ENCODE data around the gene ZFR2.

The ZFR2 gene

DNA sequence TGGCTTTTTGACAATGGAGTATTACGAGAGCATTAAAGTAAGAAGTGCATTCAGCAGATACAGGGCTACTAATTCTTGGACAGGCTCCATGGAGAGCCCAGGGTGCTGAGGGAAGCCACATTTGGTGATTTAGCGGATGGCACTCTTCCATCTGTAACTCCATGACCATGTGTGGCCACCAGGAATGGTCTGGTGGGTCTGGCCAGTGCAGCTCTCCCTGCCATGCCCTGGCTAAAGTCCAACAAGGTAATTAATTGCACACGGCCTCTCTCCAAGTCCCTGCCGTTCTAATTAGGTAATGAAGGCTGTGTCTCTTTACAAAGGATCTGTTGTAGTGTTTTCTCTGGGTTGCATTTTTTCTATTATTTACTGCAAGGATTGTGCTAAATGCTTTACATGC, 4.3 kb upstream of the ZFR2 start:
- no peak for DNase-seq (ENCODE audit: low spot score)

- no peak for DNase-seq (ENCODE audit: low spot score)
These were observed 668 bp downstream of the ZFR2 start for GRCh38 chr19:3867971-3868769.

- no peak for DNase-seq (ENCODE audit: low spot score)
These were observed 1.8 kb downstream of the ZFR2 start for GRCh38 chr19:3866910-3867638.

- no peak for DNase-seq (ENCODE audit: low spot score)
These were observed 5.2 kb downstream of the ZFR2 start for GRCh38 chr19:3863648-3864047.

- no peak for DNase-seq (ENCODE audit: low spot score)
These were observed 5.9 kb downstream of the ZFR2 start for GRCh38 chr19:3862826-3863500.

GRCh38 chr19:3860499-3860898, 8.3 kb downstream of the ZFR2 start:
- DNase-seq (ENCODE audit: low spot score) = no peak

DNA sequence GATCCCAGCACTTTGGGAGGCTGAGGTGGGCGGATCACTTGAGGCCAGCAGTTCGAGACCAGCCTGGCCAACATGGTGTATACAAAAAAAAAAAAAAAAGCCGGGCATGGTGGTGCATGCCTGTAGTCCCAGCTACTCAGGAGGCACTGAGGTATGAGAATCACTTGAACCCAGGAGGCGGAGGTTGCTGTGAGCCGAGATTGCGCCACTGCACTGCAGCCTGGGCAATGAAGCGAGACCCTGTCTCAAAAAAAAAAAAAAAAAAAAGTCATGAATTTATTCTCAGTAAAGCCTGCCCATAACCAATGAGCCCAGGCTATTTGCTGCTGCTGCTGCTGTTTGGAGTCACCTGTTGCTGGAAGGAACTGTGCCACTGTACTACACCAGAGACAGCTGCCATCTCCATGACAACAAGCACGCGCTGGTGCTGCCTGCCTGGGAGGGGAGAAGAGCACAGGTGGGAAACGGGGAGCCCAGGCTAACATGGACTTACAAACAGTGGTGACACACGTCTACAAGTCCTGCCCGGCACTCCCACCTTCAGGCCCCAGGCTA, 11.3 kb downstream of the ZFR2 start:
- DNase-seq (ENCODE audit: low spot score) = no peak

DNA sequence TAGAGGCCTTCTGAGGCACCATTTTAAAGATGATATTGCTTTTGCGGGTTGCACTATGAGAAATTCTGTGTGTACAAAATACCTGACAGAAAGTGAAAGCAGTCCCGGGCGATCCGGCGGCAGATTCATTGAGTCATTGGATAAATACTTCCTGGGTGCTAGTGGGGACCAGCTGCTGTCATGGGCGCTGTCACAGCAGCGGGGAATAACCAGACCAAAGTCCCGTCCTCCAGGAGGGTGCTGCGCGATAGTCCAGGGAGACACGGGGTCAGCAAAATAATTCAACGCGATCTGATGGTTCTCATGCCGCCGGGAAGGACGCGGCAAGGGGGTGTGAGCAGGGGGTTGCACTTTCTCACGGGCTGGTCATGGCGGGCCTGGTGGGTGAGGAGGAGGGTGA, 13.5 kb downstream of the ZFR2 start:
- no peak for DNase-seq (ENCODE audit: low spot score)

DNA sequence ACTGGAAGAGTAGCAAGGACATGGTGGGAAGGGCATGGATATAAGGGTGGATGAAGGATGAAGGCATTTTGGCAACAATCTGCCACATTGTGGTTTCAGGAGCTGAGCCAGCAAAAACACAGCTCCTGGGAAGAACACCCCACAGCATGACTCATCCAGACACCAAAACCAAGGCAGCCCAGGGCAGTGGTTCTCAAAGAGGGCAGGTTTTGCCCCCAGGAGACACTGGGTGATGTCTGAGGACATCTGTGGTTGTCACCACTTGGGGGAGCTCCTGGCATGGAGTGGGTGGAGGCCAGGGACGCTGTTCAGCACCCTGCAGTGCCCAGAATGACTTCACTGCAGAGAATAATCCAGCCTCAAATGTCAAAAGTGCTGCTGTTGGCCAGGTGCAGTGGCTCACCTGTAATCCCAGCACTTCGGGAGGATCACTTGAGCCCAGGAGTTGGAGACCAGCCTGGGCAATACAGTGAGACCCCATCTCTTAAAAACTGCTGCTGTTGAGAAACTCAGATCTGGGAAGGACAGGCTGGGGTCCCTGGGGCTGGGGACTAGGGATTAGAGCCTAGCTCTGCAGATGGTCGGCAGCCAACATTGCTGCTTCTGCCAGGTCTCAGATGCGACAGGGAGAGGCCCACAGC, 16.1 kb downstream of the ZFR2 start:
- DNase-seq (ENCODE audit: low spot score) = no peak

- DNase-seq (ENCODE audit: low spot score) = no peak
These were observed 16.7 kb downstream of the ZFR2 start for GRCh38 chr19:3852177-3852511.

- DNase-seq (ENCODE audit: low spot score) = no peak
These were observed 17.3 kb downstream of the ZFR2 start for GRCh38 chr19:3851254-3852176.

- DNase-seq (ENCODE audit: low spot score) = no peak
These were observed 18.4 kb downstream of the ZFR2 start for GRCh38 chr19:3850320-3850972.

DNA sequence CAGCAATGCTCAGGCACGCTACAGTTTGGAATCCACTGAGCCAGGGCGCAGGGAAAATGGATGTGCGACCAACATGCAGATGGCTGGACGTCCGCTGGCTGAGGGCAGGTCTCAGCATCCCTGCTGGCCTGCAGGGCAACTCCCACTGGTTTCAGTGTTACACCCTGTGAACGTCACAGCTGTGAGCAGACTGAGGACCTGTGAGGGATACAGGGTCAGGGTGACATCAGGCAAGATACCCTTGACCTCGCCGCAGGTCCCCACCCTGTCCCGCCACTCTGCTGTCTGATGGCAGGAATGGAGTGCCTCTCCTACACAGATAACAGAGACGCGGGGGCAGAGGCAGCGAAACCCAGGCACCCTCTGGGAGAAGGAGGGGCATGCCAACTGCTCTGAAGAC, 19.1 kb downstream of the ZFR2 start:
- no peak for DNase-seq (ENCODE audit: low spot score)

- DNase-seq (ENCODE audit: low spot score) = no peak
These were observed 19.7 kb downstream of the ZFR2 start for GRCh38 chr19:3849092-3849491.

GRCh38 chr19:3844596-3844995, 24.2 kb downstream of the ZFR2 start:
- no peak for DNase-seq (ENCODE audit: low spot score)

DNA sequence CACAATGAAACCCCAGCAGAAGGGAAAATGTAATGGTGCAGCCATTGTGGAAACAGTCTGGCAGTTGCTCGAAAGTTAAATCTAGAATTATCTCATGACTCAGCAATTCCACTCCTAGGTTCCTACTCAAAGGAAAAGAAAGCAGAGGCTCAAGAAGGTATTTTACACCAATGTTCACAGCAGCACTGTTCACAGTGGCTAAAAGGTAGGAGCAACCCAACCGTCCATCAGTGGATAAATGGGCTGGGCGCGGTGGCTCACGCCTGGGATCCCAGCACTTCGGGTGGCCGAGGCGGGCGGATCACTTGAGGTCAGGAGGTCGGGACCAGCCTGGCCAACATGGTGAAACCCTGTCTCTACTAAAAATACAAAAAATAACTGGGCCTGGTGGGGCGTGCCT, 25.9 kb downstream of the ZFR2 start:
- no peak for DNase-seq (ENCODE audit: low spot score)

DNA sequence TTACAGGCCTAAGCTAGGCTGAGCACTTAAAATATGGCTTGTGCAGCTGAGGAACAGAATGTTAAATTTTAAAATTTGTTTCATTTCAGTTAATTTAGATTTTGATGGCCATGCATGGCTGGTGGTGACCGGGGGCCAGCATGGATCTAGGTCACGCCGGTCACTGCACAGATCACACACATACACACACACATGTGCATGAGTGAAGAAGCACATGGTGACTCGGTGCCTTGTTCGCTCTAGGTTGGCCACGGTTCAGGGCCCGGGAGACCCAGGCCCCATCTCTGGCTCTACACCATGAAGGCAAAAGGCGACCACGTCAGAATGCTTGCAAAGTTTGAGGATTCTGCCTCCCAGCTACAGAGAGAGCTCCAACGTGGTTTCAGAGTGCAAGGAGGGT, 28.0 kb downstream of the ZFR2 start:
- DNase-seq (ENCODE audit: low spot score) = no peak

- no peak for DNase-seq (ENCODE audit: low spot score)
These were observed 28.9 kb downstream of the ZFR2 start for GRCh38 chr19:3839941-3840340.

- DNase-seq (ENCODE audit: low spot score) = no peak
These were observed 30.2 kb downstream of the ZFR2 start for GRCh38 chr19:3838661-3839060.

DNA sequence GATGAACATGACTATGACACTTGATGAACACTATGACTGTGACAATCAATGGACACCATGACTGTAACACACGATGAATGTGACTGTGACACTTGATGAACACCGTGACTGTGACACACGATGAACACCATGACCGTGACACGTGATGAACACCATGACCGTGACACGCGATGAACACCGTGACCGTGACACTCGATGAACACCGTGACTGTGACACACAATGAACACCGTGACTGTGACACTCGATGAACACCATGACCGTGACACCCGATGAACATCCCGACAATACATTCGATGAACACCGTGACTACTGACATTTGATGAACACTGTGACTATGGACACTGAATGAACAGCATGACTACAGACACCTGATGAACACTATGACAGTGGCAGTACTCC, 30.9 kb downstream of the ZFR2 start:
- no peak for DNase-seq (ENCODE audit: low spot score)

- DNase-seq (ENCODE audit: low spot score) = no peak
These were observed 31.5 kb downstream of the ZFR2 start for GRCh38 chr19:3837332-3837731.
